ENCODE data around the gene MON1A. TPM values are rescaled to one million over a fixed set of nuclear protein-coding genes. Genes with fewer than 3 reads are reported as not detected.

Gene MON1A
- total RNA-seq, 2 experiments from 2014 or later, result 6.3 to 7.8 TPM

DNA sequence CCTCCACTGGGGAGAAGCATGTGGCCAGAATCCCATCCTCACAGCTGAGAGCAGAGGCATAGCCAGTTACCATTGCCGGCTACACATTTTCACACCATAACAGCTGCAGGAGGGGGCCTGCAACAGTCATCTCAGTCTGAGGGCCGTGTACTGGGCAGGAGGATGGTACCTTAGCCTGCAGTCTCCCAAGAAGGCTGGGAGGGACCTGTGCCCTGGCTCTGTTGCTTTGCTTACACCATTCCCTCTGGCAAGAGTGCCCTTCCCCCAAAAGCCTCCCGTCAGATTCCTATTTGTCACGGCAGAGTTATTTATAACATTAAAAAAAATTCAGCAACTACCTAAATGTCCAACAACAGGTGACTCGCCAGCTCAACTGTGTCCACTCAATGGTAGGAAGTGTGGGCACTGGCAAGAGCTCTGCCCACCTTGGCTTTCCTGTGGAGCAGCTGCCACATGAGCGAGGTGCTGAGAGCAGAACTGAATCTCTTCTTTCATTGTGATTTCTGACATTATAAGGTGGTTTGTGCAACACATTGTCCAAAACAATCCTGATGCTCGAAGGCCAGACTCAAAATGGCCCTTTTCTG is 64.3 kb downstream of the MON1A start:
- intact Hi-C loops (cut with micrococcal nuclease), result no loop called here
- POLR2A ChIA-PET, result no interaction called here
- CTCF ChIA-PET, result interaction anchor here (1.0 kb wide), 1 partner anchor 26 kb away, joined by 3 read pairs; no protein-coding TSS in a partner anchor
- H3K4me1 Mint-ChIP-seq (ENCODE audit: low read depth), result peaks cover 3% of the 10 kb centered on the region
- H3K4me3 Mint-ChIP-seq, result no peak overlapping the region
- H3K36me3 Mint-ChIP-seq, result no peaks in the 10 kb centered on the region
- H3K27me3 Mint-ChIP-seq, result peaks cover 23% of the 10 kb centered on the region
- DNase-seq, result no peak
- no peak overlapping the region for H3K27ac Mint-ChIP-seq
- no peaks in the 10 kb centered on the region for H3K9me3 Mint-ChIP-seq

GRCh38 chr3:49864505-49864904 is 65.1 kb downstream of the MON1A start:
- ChIA-PET CTCF (interaction anchor here (1.0 kb wide), 1 partner anchor 26 kb away, joined by 3 read pairs; no protein-coding TSS in a partner anchor), POLR2A (no interaction called here)
- no peak for DNase-seq
- intact Hi-C loops (cut with micrococcal nuclease), result no loop called here
- Mint-ChIP-seq H3K36me3 (no peaks in the 10 kb centered on the region), H3K4me1 (ENCODE audit: low read depth) (peaks cover 3% of the 10 kb centered on the region), H3K27ac (no peak overlapping the region), H3K4me3 (no peak overlapping the region), H3K27me3 (peaks cover 22% of the 10 kb centered on the region), H3K9me3 (no peaks in the 10 kb centered on the region)

GRCh38 chr3:49859576-49860305 is 69.9 kb downstream of the MON1A start:
- Mint-ChIP-seq H3K9me3 (no peaks in the 10 kb centered on the region), H3K4me3 (no peak overlapping the region), H3K27ac (no peak overlapping the region), H3K36me3 (no peaks in the 10 kb centered on the region), H3K4me1 (ENCODE audit: low read depth) (peaks cover 13% of the 10 kb centered on the region), H3K27me3 (peaks cover 4% of the 10 kb centered on the region)
- POLR2A ChIA-PET, result no interaction called here
- CTCF ChIA-PET, result no interaction called here
- intact Hi-C loops (cut with micrococcal nuclease), result loop anchor here (5.0 kb wide), 2 partner anchors 72 to 142 kb away; partner anchors contain the start of genes AMIGO3 and IP6K1
- no peak for DNase-seq

Other genes with a start within 250 kb of the MON1A start
- 1 to 10 TPM; 8.1 to 8.2 TPM for gene MST1, start 240.3 kb downstream of the MON1A start, total RNA-seq
- gene RNF123, start 240.3 kb downstream of the MON1A start, total RNA-seq, result 10 to 100 TPM; 21.0 to 29.7 TPM
- not detected for gene AMIGO3, start 210.1 kb downstream of the MON1A start, total RNA-seq
- 10 to 100 TPM; 41.0 to 45.4 TPM for gene GMPPB, start 205.9 kb downstream of the MON1A start, total RNA-seq
- 10 to 100 TPM; 28.8 to 29.3 TPM for gene IP6K1, start 143.3 kb downstream of the MON1A start, total RNA-seq
- under 1 TPM in 1 of 2 experiments, not detected in 1; 0.22 TPM for gene CDHR4, start 129.9 kb downstream of the MON1A start, total RNA-seq
- gene INKA1, start 126.5 kb downstream of the MON1A start, total RNA-seq, result 1 to 10 TPM; 1.0 to 1.2 TPM
- gene UBA7, start 115.9 kb downstream of the MON1A start, total RNA-seq, result 10 to 100 TPM; 85.6 to 86.4 TPM
- gene TRAIP, start 73.2 kb downstream of the MON1A start, total RNA-seq, result 10 to 100 TPM; 22.7 to 25.3 TPM
- under 1 TPM; 0.39 to 0.43 TPM for gene CAMKV, start 59.9 kb downstream of the MON1A start, total RNA-seq
- under 1 TPM; 0.39 to 0.93 TPM for gene MST1R, start 25.9 kb downstream of the MON1A start, total RNA-seq
- gene RBM6, start 10.3 kb upstream of the MON1A start, total RNA-seq, result 10 to 100 TPM; 73.5 to 83.7 TPM
- gene RBM5, start 159.1 kb upstream of the MON1A start, total RNA-seq, result 100 to 1,000 TPM in 1 of 2 experiments, 10 to 100 TPM in 1; 95.2 to 107 TPM
- under 1 TPM; 0.17 to 0.19 TPM for gene SEMA3F, start 225.5 kb upstream of the MON1A start, total RNA-seq

Measured in activated CD4-positive, alpha-beta memory T cell treated with anti-CD3 and anti-CD28 coated beads for 36 hours (primary cell).